Fibroblast of the aortic adventitia (primary cell): ENCODE results near the gene TSPAN18. TPM values are rescaled to one million over a fixed set of nuclear protein-coding genes. Genes with fewer than 3 reads are reported as not detected.

ENCODE experiments used
- DNase-seq: peaks from one replicate; pipeline ENCODE4 v3.0.0-alpha.2; 2010; ENCODE audit warnings: low read depth
- H3K4me3 ChIP-seq: 2 replicates; pipeline ENCODE4 v1.5.1; 2011; ENCODE audit warnings: low read depth, mild to moderate bottlenecking, control low read depth, low read length, moderate library complexity
- total RNA-seq: library from RNA; depleted of rRNA; stranded (reverse); fragments of >200 nt; gene quantifications from 2 replicates; pipeline ENCODE4 v1.2.3, GENCODE V29; 2012; ENCODE audit warnings: low replicate concordance
- TF ChIP-seq, protein P1 (sequence below): IDR thresholded peaks from 2 replicates; pipeline ENCODE4 v1.5.1; 2011; ENCODE audit warnings: mild to moderate bottlenecking, low read length, control low read depth, inconsistent platforms; ENCODE audit not compliant: insufficient read depth

Gene TSPAN18
- total RNA-seq, 1 donor = under 0.01 TPM

DNA sequence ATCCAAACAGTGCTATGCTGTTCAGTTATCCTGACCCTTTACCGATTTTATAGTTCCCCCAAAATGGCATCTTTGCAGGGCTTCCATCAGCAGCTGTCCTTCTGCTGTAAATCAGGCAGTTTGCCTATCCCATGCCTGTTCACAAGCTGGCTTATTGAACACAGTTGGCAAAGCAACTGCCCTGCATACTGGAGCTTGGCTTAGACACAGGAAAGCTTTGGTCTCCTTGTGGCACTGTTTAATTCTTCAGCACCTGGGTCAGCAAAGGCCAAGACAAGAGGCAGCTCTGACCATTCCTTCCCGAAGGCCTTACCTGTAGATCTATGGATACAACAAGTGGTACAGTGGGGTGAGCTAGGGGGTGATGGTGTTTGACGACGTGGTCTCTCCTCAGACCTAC, 32.2 kb downstream of the TSPAN18 start:
- no peak for DNase-seq
- TF ChIP-seq, protein P1, sequence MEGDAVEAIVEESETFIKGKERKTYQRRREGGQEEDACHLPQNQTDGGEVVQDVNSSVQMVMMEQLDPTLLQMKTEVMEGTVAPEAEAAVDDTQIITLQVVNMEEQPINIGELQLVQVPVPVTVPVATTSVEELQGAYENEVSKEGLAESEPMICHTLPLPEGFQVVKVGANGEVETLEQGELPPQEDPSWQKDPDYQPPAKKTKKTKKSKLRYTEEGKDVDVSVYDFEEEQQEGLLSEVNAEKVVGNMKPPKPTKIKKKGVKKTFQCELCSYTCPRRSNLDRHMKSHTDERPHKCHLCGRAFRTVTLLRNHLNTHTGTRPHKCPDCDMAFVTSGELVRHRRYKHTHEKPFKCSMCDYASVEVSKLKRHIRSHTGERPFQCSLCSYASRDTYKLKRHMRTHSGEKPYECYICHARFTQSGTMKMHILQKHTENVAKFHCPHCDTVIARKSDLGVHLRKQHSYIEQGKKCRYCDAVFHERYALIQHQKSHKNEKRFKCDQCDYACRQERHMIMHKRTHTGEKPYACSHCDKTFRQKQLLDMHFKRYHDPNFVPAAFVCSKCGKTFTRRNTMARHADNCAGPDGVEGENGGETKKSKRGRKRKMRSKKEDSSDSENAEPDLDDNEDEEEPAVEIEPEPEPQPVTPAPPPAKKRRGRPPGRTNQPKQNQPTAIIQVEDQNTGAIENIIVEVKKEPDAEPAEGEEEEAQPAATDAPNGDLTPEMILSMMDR = no peak

DNA sequence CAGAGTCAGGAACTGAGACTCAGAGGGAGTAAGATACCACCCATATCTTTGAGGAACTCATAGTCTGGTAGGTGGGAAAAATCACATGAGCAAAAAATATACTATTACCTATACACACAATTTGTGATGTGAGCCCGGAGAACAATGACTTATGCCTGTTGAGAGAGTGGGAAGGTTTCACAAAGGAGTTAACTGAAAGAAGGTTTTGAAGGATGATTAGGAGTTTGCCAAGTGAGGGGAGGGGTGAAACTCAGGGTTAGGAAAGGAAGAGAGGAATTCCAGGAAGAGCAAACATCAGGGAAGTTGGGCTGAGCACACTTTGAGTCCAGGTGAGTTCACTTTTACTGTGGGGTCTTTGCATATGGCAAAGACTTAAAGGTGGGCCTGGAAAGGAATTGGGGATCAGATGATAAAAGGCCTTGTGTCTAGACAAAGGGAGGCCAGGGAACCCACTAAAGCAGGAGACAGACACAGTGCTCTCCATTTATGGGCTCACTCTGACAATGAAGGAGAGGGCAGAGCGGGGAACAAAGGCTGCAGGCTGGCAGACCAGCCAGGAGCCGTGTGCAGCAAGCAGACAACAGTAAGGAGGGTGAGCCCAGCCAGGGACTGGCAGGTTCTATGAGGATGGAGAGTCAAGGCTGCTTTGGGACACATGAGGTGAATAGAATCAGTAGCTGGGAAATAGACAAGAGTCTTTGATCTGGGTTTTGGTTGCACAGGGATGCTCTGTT, 33.1 kb downstream of the TSPAN18 start:
- no peak for DNase-seq
- TF ChIP-seq, protein P1 = no peak
- H3K4me3 ChIP-seq = no peak overlapping the region

More for the DNA sequence above, 32.2 kb downstream of the TSPAN18 start:
- no peak overlapping the region for H3K4me3 ChIP-seq

DNA sequence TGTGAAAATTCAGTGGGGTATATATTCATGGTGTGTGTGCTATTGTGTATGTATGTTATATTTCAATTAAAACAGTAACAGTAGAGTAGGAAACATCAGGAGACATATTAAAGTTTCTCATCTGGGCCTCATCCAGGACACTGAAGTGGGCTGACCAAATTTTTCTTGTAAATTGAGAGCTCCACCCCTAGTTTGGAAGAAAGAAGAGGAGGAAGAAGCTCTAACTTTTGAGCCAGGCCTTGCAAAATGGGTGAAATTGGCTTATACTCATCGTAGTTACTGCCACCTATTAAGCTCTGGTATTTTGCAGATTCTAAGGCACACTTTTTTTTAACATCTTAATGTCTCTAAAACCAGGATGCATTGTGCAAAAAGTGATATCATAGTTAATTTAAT, 33.7 kb downstream of the TSPAN18 start:
- H3K4me3 ChIP-seq = no peak overlapping the region
- TF ChIP-seq, protein P1 = no peak
- DNase-seq = no peak

DNA sequence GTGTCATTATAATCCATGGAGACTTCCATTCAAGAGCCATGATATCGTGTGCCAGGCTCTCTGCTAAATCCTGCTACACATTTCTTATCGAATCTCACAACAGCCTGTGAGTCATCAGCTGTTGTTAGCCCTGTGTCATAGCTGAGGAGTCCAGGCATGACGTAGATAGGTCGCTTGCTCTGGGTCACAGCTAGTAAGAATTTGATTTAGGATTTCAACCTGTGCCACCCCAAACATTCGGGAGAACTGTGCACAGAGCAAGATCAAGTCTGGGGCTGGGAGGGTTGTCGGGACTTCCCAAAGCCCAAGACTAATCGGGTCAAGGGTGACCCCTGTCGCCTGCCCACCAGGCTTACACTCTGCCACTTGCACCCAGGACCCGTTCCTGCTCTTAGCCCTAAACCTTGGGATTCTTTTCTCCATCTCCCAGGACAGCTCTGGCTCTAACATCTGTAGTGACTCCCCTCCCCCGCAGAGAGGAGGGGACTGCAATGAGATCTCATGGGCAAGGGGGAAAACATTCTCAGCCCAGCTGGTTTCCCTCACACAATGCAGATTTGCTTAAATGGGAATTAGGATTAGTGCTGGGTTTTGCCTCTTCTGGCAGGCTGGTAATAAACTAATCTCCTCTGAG, 34.3 kb downstream of the TSPAN18 start:
- peak; percentile 91 for DNase-seq
- H3K4me3 ChIP-seq = no peak overlapping the region
- TF ChIP-seq, protein P1 = no peak

DNA sequence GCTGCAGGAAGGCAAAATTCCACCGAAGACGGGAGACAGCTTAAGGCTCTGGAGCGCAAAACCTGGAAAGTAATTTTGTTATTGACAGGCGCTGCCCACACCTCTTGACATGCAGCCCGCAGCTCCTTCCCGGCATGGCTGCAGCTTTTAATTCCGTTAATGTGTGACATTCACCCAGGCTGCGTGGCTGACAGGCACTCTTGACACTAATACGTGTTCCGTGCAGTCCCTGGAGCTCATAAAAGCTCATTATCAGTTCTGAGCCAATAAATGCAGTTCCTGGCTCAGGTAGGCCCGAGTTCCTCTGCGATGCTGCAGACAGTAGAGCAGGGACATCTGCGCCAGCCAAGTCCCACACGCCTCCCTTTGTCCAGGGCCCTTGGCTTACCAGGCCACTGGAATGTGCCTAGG, 34.8 kb downstream of the TSPAN18 start:
- TF ChIP-seq, protein P1 = no peak
- no peak for DNase-seq
- H3K4me3 ChIP-seq = no peak overlapping the region

DNA sequence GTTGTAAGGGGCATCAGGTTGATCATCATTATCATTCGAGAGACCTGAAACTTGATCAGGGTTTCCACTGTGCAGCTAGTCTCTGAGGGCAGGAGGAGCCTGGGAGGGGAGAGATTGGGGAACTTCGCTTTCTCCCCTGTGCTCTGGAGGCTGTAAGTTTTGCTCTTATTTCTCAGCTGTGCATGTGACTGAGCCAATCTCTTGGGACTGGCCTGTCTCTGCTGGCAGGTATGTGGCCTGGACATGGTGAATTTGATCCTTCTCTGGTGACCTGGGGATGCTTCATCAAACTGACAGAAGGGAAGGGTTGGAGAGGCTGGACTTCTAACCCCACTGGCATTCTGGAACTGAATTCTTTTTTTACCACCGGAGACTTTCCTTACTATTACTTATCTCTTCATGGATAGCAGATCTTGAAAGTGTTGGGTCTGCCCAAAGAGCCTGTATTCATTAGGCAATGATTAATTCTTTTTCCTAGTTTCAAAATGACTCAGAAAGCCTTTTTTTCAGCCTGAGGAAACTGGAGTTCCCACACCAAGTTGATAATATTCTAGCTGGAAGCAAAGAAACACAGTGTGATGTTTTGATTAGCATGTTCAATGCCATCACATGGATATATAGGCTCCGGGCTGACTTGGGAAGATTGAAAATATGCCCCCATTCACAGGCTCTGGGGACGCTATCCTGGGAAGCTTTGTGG, 36.5 kb downstream of the TSPAN18 start:
- DNase-seq = peak; percentile 70
- no peak overlapping the region for H3K4me3 ChIP-seq
- TF ChIP-seq, protein P1 = no peak
